ENCODE results near the gene MAGEA2.
"Not testable (repeated sequence)": the region's sequence is repeated elsewhere in the genome, so short reads cannot be mapped to it uniquely, and the experiment has no call there.

Gene MAGEA2

DNA sequence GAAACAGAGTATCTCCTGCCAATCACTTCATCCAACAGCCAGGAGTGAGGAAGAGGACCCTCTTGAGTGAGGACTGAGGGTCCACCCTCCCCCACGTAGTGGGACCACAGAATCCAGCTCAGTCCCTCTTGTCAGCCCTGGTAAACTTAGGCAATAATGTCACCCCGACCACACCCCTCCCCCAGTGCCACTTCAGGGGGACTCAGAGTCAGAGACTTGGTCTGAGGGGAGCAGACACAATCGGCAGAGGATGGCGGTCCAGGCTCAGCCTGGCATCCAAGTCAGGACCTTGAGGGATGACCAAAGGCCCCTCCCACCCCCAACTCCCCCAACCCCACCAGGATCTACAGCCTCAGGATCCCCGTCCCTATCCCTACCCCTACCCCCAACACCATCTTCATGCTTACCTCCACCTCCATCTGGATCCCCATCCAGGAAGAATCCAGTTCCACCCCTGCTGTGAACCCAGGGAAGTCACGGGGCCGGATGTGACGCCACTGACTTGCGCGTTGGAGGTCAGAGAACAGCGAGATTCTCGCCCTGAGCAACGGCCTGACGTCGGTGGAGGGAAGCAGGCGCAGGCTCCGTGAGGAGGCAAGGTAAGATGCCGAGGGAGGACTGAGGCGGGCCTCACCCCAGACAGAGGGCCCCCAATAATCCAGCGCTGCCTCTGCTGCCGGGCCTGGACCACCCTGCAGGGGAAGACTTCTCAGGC, 20.2 kb downstream of the MAGEA2 start, which contains the start of the genes CSAG1 and MAGEA12:
CSAG1 (minus strand) TSS at position 461 of the 715 bp plus-strand sequence. CDS start 1,261 bp downstream, outside the sequence.
MAGEA12 (plus strand) TSS at position 497 of the 715 bp plus-strand sequence. CDS start 2,405 bp downstream, outside the sequence.
- TF ChIP-seq POLR2A (IDR thresholded peaks at IDR 0.05; ENCODE audit: low read length) (no peak), GATA1 (IDR thresholded peaks at IDR 0.05; ENCODE audit: low read depth, low read length) (no peak)
- no peak for DNase-seq

DNA sequence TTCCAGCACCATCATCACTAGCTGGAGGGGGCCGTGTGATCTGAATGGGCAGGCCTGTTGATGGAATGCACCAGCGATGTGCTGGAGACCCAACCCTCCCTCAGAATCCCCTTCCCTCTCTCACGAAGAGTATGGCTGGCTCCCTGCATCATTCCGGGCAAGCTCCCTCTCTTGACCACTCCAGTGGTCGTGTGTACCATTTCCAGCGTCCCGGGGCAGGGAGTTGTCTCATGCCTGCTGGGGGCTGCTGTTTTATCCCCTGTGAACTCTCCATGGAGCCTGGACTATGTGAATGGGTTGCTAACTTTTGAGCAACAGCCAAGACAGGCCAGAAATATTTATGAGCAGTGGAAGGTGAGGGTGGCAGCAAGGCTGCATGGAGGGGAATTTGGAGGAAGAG, 28.2 kb downstream of the MAGEA2 start:
- TF ChIP-seq GATA1 (IDR thresholded peaks at IDR 0.05; ENCODE audit: low read depth, low read length) = no peak
- TF ChIP-seq POLR2A (IDR thresholded peaks at IDR 0.05; ENCODE audit: low read length) = no peak
- DNase-seq = no peak

DNA sequence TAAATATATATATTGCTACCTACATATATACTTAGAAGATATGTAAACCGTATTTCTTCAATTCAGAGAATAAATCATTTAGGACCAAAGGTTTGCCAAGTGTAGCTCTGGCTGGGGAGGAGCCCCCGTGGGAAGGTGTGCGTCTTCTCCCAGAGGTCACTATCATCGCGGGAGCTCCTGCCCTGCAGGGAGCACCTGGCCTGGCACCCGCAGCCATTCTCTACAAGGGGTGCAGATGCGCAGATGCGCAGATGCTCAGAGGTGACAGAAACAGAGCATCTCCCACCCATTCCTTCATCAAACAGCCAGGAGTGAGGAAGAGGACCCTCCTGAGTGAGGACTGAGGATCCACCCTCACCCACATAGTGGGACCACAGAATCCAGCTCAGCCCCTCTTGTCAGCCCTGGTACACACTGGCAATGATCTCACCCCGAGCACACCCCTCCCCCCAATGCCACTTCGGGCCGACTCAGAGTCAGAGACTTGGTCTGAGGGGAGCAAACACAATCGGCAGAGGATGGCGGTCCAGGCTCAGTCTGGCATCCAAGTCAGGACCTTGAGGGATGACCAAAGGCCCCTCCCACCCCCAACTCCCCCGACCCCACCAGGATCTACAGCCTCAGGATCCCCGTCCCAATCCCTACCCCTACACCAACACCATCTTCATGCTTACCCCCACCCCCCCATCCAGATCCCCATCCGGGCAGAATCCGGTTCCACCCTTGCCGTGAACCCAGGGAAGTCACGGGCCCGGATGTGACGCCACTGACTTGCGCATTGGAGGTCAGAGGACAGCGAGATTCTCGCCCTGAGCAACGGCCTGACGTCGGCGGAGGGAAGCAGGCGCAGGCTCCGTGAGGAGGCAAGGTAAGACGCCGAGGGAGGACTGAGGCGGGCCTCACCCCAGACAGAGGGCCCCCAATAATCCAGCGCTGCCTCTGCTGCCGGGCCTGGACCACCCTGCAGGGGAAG, 39.5 kb downstream of the MAGEA2 start, which contains the start of gene MAGEA2B:
MAGEA2B (plus strand) TSS at position 814 of the 973 bp plus-strand sequence. CDS start 2,479 bp downstream, outside the sequence.
- not testable (repeated sequence) for DNase-seq

DNA sequence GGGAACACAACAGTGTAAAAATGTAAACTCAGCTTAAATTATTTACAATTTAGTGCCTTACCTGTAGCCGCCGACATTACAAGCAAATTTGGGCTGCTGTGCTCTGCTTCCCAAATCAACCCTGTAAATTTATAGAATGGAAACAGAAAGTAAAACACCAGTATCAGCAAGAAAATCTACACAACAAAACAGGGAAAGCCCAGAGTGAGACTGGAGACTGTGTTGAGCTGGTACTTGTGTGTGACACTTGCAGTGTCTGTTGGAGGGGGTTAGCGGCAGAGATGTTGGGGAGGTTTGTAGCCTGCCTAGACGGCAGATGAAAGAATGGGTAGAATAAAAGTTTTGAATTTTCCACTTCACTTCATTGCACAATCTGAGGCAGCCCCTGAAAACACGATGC, 40.4 kb downstream of the MAGEA2 start:
- not testable (repeated sequence) for DNase-seq

DNA sequence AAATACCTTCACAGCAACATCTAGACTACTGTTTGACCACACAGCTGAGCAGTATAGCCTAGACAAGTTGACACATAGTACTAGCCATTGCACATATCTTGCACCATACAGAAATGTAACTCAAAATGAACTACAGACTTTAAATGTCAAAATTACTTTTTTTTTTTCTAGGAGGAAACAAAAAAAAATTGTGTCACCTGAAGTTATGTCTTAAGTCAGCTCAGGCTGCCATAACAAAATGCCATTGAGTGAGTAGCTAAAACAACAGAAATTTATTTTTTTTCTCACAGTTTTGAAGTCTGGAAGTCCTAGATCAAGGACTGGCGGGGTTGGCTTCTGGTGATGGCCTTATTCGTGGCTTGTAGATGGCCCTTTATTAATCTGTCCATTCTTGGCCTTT, 44.5 kb downstream of the MAGEA2 start, which contains the start of gene CSAG2:
CSAG2 (minus strand) TSS at position 101 of the 400 bp plus-strand sequence. CDS start 161 bp downstream, outside the sequence.
- not testable (repeated sequence) for DNase-seq

DNA sequence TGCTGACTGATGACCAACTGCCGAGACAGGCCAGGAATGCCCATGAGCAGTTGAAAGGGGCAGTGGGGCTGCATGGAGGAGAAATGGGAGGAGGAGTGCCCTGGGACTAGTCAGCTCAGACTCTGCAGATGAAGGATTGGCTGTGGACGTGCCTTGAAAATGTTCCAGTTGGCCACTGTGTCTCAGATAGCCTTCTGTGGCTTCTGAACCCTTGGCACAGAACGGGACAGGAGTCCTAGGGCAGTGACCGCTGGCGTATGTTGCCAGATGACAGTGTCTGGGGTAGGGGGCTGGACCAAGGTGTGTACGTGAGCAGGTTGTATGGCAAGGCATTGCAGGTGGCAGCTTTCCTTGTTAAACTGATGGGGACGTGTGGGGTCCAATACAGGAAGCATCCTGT, 47.1 kb downstream of the MAGEA2 start:
- DNase-seq = not testable (repeated sequence)

DNA sequence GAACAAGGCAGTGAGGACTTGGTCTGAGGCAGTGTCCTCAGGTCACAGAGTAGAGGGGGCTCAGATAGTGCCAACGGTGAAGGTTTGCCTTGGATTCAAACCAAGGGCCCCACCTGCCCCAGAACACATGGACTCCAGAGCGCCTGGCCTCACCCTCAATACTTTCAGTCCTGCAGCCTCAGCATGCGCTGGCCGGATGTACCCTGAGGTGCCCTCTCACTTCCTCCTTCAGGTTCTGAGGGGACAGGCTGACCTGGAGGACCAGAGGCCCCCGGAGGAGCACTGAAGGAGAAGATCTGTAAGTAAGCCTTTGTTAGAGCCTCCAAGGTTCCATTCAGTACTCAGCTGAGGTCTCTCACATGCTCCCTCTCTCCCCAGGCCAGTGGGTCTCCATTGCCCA, 53.3 kb downstream of the MAGEA2 start:
- not testable (repeated sequence) for DNase-seq

Measured in erythroblast (primary cell).